GM18867 (cell line): ENCODE measurements around the gene TMEM127.
"Not testable (repeated sequence)": the region's sequence is repeated elsewhere in the genome, so short reads cannot be mapped to it uniquely, and the experiment has no call there.

ENCODE experiments used
- ATAC-seq: cut with Tn5 transposase; IDR thresholded peaks from one replicate; pipeline ENCODE4 v1.9.1; 2021; ENCODE audit warnings: mild to moderate bottlenecking, moderate library complexity; ENCODE audit not compliant: unreplicated experiment

The TMEM127 gene

GRCh38 chr2:96264656-96265348 lies 995 bp downstream of the TMEM127 start:
- peak; percentile 9 for ATAC-seq

- no peak for ATAC-seq
These were observed 1.7 kb downstream of the TMEM127 start for GRCh38 chr2:96264086-96264485.

- no peak for ATAC-seq
These were observed 3.5 kb downstream of the TMEM127 start for GRCh38 chr2:96262306-96262705.

DNA sequence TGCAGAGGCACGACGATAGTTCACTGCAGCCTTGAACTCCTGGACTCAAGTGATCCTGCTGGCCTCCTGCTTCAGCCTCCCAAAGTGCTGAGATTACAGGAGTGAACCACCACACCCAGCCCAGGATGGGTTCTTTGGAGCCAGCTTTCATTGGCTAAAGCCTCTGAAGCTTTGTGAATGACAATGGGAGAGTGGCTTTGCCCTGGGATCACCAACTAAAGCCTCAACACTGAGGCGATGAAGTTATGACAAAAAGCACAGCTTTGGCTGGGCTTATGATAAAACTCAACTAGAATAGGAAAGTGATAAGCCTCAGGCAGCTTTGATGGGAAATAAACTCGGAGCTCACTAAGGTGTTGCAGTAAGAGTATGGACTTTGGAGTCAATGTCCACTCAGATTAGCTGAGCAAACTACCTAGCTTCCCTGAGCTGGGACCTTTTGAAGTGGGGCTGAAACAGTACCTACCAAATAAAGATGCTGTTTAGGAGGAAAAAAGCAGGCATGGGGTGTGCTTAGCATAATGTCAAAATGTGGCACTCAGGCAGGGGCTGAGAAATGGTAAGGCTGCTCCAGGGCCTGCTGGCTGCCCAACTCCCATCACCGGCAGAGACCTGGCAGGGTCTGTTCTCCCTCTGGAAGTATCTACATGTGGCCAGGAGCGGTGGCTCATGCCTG lies 4.3 kb downstream of the TMEM127 start:
- ATAC-seq, result no peak

DNA sequence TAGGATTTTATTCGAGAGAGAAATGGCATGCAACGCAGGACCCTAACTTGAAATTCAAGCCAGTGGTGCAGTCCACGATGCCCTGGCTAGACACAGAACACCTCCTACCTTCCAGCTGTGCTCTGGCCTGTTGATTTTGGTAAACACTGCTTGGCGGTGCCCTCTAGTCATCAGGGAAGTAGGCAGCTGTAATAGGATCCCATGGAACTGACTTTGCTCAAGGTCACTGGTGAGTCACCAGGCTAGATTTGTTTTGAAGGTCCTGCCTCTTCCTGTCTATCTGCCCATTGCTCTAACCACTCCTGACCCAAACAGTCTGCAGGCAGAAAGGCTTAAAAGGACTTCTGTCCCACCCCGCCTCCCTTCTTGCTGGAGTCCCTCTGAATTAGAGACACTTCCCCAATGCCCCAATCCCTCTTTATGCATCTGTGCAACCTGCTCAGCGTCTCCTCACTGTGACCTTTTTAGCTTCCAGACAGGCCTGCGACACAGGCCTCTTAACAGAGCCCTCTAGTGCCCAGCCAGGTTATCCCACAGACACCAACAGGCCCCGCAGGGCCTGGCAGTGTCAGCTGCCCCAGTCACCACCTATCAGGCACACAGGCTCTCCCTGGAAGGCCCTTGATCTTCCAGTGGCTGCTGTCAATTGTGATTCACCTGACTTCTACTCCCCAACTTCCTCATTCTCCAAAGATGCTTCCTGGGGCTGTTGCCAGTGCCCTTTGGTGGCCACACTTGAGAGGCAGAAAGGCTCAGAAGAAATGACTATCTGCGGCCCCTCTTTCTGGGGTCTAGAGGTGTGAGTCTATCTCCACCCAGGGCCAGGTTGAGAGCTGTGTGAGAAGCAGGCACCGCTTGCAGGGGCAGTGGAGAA lies 5.2 kb downstream of the TMEM127 start:
- no peak for ATAC-seq

DNA sequence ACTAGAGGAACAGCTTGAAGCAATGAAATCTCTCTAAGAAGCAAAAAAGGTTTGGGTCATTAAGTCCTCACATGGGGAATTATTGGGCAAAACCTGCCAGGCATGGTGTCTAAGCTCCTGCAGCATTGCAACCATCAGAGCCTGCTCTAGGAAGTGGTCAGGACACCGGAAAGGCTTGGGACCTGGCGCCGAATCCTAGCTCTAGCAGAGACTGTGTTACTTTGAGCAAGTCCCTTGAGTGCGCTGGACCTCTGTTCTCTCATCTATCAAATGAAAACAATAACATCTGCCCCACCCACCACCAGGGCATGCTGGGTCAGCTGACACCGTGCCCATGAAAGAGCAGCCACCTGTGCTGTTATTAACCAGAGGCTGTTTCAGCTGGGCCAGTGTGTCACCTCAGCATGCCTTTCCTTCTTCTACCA lies 6.3 kb downstream of the TMEM127 start:
- ATAC-seq, result no peak

DNA sequence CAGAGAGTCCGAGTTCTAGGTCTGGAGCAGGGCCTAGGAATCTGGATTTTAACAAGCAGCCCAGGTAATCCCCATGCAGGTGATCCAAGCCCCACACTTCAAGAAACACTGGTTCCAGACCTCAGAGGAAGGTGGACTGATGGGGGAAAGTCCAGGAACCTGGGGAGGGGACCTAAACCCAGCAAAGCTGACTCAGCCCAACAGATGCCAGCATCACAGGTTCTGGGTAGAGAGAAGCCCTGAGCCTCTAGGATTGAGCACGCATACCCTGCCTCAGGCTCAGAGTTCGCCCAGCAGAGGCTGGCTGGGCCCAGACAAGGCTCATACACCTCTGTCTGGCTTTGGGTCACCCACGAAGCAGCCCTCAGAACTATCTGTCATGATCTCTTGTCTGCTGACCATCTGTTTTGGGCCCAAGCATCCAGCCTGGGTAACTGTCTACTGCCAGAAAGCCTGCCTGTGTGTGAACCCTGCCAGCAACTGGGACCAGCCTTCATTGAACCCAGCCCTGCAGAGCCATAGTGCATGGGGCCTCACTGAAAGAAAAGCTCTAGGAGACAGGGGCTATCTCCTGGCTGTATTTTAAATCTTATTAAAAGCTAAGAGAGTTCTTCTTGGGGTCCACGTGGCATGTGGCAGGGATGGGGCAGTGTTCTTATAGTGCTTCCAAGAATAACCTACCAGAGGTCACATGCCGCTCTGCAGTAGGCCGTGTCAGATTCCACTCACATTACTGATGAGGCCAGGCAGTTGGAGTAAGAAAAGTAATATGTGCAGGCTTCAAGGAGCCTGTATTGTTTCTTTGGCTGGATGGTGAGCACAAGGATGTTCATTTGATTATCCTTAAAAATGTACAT lies 7.4 kb downstream of the TMEM127 start:
- ATAC-seq, result no peak

DNA sequence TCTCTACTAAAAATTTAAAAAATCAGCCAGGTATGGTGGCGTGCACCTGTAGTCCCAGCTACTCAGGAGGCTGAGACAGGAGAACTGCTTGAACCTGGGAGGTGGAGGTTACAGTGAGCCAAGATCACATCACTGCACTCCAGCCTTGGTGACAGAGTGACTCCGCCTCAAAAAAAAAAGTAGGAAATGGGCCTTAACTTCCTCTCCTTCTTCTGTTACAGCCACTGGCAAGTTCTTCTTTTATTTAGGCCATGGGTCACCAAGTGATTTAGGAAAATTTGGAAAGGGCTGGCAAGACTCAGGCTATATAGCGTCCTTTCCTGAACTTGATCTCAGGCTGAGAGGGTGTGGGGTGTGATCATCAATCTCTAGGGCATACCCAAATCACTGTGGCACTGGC lies 8.1 kb downstream of the TMEM127 start:
- not testable (repeated sequence) for ATAC-seq

- ATAC-seq, result no peak
These were observed 9.1 kb downstream of the TMEM127 start for GRCh38 chr2:96256611-96257113.

DNA sequence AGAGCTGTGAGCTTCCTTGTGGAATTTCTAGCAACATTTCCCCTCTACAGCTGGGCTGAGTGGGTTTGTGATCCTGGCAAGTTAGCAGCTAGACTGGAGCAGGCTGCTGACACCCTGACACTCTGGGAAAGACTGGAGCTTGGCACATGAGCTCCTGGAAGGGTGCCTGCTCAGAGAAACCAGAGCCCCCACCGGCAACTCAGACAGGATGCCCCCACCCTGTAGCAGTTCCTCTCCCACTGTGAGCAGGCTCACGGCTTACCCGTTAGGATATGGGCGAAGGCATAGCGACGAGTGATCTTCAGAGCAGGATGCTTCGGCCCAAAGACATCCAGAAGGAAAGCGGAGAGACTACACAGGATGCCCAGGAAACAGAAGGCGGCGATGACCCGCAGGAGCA lies 11.2 kb downstream of the TMEM127 start:
- ATAC-seq, result no peak

DNA sequence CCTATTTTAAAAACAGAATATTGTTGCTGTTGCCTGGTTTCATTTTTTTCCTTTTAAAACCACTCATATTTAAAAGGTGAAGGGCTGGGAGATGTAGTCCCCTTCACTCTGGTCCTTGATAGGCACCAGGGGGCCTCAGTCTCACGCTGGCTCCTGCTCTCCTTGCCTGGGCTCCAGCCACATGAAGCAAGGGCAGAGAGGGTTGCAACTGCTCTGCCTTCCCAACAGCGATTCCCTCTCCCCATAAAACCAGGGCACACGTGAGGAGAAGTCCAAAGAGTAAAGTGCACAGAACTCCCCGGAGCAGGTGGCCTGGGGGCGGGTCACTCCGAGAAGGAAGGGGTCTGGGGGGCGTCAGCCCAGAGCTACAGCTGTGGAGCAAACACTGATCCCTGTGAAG lies 12.8 kb downstream of the TMEM127 start:
- no peak for ATAC-seq

GRCh38 chr2:96252526-96252925 lies 13.3 kb downstream of the TMEM127 start:
- ATAC-seq, result no peak

DNA sequence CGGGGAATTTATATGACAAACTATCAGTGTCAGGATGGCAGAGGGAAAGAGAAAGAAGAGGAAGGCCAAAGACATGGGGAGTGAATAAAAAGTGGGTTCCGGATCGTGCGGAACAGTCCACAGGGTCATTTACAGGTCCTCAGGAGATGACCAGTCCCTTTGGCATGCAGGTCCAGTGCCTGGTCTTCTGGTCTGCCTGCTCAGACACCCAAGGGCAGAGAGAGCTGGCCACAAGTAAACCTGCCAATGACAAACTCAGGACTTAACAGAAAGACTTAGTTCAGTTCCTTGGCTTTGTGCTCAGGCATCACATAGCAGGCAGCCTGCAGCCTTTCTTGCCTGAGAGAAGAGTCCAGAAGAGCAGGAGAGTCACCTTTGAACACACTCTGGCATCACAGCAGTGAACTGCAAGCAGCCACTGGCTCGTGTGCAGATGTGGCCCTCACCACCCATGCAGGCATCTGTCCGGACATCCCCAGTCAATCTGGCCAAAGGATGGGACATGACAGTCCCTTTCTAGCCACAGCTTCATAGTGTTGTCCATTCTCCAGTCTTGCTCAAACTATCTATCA lies 14.0 kb downstream of the TMEM127 start:
- ATAC-seq, result no peak

DNA sequence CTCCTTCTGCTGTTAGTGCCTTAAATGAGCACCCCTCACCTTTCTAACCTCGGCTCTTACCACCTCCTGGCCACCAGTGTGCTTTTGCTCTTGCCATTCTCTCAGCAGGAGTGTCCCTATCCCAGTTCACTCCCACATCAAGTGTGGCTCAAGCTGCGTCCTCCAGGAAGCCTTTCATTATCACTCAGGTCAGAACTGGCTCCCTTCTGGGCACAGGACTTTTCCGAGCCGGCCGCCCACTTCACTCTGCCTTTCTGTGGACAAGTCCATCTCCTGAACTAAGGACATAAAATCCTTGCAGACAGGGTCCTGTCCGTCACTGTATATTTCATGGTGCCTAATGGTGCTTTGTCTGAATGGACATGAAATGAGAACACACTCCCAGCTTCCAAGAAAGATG lies 15.6 kb downstream of the TMEM127 start:
- no peak for ATAC-seq

DNA sequence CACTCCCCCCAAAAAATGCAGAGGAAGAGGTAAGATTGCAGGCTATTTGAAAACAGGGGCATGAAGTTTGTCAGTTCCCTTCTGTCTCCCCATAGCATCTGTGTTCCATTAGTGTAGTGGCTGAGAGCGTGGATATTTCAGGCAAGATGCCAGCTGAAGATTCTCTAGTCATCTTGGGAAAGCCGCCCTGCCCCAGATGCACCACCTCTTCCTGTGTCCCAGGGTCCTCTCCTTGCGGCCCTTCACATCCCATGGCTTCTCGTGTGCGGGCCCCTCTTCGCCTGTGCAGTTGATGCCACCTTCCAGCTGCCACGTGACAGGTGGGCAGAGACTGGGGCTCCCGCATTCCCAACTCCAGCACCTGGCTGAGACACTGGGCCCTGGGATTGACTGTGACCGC lies 16.1 kb downstream of the TMEM127 start:
- no peak for ATAC-seq

- ATAC-seq, result no peak
These were observed 17.2 kb downstream of the TMEM127 start for GRCh38 chr2:96248624-96249023.

DNA sequence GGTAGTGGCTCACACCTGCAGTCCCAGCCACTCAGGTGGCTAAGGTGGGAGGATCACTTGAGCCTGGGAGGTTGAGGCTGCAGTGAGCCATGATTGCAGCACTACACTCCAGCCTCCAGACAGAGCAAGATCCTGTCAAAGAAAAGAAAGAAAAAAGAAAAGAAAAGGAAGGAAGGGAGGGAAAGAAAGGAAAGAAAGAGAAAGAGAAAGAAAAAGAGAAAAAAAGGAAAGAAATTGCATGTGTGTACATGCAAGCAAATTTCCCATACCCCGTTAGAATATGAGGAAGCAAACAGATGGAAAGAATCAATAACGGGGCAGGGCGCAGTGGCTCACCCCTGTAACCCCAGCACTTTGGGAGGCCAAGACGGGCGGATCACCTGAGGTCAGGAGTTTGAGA lies 17.9 kb downstream of the TMEM127 start:
- ATAC-seq, result no peak

DNA sequence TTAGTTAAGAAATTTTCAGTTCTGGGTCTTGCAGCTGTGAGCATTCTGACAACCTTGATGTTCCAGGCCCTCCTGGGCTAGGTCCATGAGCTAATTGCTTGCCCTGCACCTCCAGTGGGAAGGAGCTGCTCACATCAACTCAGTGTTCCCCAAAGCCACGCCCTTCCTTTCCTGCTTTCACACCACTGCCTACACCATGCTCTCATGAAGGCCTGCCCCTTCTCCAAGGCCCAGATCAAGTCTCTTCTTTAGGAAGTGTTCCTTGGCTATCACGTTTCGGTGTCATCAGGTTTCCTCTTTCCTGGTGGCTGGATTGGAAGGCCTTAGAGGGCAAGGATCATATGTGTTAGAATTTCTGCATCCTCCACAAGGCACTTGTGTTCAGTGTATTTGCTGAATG lies 18.8 kb downstream of the TMEM127 start:
- ATAC-seq, result no peak

DNA sequence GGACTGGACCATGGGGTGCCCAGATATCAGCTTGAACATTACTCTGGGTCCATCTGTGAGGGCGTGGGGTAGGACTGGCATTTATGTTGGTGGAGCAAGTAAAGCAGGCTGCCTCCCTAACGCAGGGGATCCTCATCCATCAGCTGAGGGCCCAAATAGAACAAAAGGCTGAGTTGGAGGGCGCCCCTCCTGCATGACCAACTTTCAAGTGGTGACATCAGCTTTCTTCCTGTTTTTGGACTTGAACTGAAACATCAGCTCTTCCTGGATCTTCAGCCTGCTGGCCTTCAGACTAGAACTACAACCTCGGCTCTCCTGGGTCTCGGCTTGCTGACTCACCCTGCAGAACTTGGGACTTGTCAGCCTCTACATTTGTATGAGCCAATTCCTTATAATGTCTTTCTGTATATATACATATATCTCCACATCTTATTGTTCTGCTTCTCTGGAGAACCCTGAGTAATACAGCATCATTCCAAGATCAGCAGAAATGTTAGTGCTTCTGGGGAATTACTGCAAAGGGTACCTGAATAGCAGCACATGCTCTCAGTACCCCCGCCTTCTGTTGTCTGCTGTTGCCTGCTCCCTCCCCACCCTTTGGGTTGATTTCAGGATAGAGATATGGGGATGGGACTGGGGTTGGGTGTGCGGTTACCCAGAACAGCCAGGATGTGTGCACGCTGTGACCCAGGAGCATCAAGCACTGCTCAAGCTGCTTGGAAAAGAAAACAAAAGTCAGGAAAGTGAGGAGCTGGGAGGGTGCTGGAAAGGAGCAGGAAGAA lies 20.0 kb downstream of the TMEM127 start:
- no peak for ATAC-seq

DNA sequence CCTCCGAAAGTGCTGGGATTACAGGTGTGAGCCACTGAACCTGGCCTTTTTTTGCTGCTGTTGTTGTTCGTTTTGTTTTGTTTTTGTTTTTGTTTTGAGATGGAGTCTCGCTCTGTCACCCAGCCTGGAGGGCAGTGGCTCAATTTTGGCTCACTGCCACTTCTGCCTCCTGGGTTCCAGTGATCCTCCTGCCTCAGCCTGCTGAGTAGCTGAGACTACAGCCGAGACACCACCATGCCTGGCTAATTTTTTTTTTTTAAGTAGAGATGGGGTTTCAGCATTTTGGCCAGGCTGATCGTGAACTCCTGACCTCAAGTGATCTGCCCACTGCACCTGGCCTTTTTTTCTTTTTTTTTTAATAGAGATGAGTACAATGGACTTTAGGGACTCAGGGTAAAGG lies 22.0 kb downstream of the TMEM127 start:
- ATAC-seq, result no peak
